T-helper 2 cell treated with Interferon-gamma antibody and Interleukin-4, amounts not matched to agents 5 μg/mL and 100 μg/mL, for 36 hours (primary cell): ENCODE results near the gene SLC37A2.
"Not testable (repeated sequence)": the region's sequence is repeated elsewhere in the genome, so short reads cannot be mapped to it uniquely, and the experiment has no call there.

ENCODE experiments used
- DNase-seq: peaks from one replicate; pipeline ENCODE4 v3.0.0; 2021; ENCODE audit warnings: low spot score
- H3K27ac Mint-ChIP-seq: one replicate; pipeline ENCODE4 v1.8.0; 2021; ENCODE audit warnings: mild to moderate bottlenecking, mixed read lengths
- H3K27me3 Mint-ChIP-seq: one replicate; pipeline ENCODE4 v1.8.0; 2021; ENCODE audit warnings: low read depth, mixed read lengths
- H3K36me3 Mint-ChIP-seq: one replicate; pipeline ENCODE4 v1.8.0; 2021; ENCODE audit warnings: low read depth, mixed read lengths
- H3K4me1 Mint-ChIP-seq: one replicate; pipeline ENCODE4 v1.8.0; 2021; ENCODE audit warnings: low read depth, mixed read lengths
- H3K4me3 Mint-ChIP-seq: one replicate; pipeline ENCODE4 v1.8.0; 2022; ENCODE audit warnings: mild to moderate bottlenecking, moderate library complexity, mixed read lengths
- H3K9me3 Mint-ChIP-seq: one replicate; pipeline ENCODE4 v1.8.0; 2021; ENCODE audit warnings: mixed read lengths

SLC37A2 gene

GRCh38 chr11:125062931-125063428 is at the start of gene SLC37A2:
TSS of gene SLC37A2 (plus strand) at chr11:125063305. CDS start at chr11:125063368, 63 bp downstream.
- H3K36me3 Mint-ChIP-seq: no peaks in the 10 kb centered on the region
- no peaks in the 10 kb centered on the region for H3K9me3 Mint-ChIP-seq
- H3K4me3 Mint-ChIP-seq: peak within 1 kb of the TSS; percentile 81
- H3K4me1 Mint-ChIP-seq: no peaks in the 10 kb centered on the region
- H3K27ac Mint-ChIP-seq: peak within 1 kb of the TSS; percentile 47
- peaks cover 55% of the 10 kb centered on the region for H3K27me3 Mint-ChIP-seq
- peak; percentile 68 for DNase-seq

GRCh38 chr11:125016413-125016812 is 46.7 kb upstream of the SLC37A2 start:
- peaks cover 16% of the 10 kb centered on the region for H3K36me3 Mint-ChIP-seq

GRCh38 chr11:125020342-125020741 is 42.8 kb upstream of the SLC37A2 start:
- Mint-ChIP-seq H3K27ac (no peak overlapping the region), H3K4me3 (no peak overlapping the region), H3K4me1 (peaks cover 7% of the 10 kb centered on the region), H3K36me3 (no peaks in the 10 kb centered on the region), H3K27me3 (no peaks in the 10 kb centered on the region), H3K9me3 (no peaks in the 10 kb centered on the region)
- no peak for DNase-seq

More at GRCh38 chr11:125016413-125016812, 46.7 kb upstream of the SLC37A2 start:
- Mint-ChIP-seq H3K4me3 (no peak overlapping the region), H3K4me1 (peaks cover 7% of the 10 kb centered on the region), H3K9me3 (peaks cover 6% of the 10 kb centered on the region), H3K27ac (no peak overlapping the region), H3K27me3 (no peaks in the 10 kb centered on the region)
- no peak for DNase-seq

GRCh38 chr11:125022551-125022950 is 40.6 kb upstream of the SLC37A2 start:
- Mint-ChIP-seq H3K4me3 (no peak overlapping the region), H3K36me3 (peaks cover 1% of the 10 kb centered on the region), H3K4me1 (no peaks in the 10 kb centered on the region), H3K9me3 (no peaks in the 10 kb centered on the region), H3K27me3 (no peaks in the 10 kb centered on the region), H3K27ac (no peak overlapping the region)
- no peak for DNase-seq

GRCh38 chr11:125025968-125026367 is 37.1 kb upstream of the SLC37A2 start:
- no peak for DNase-seq
- Mint-ChIP-seq H3K4me1 (no peaks in the 10 kb centered on the region), H3K9me3 (peaks cover 13% of the 10 kb centered on the region), H3K4me3 (no peak overlapping the region), H3K36me3 (peaks cover 16% of the 10 kb centered on the region), H3K27ac (no peak overlapping the region), H3K27me3 (no peaks in the 10 kb centered on the region)

GRCh38 chr11:125029431-125029830 is 33.7 kb upstream of the SLC37A2 start:
- H3K27ac Mint-ChIP-seq, DNase-seq, H3K27me3 Mint-ChIP-seq, H3K4me1 Mint-ChIP-seq, H3K4me3 Mint-ChIP-seq: not testable (repeated sequence)
- peaks cover 34% of the 10 kb centered on the region for H3K36me3 Mint-ChIP-seq
- H3K9me3 Mint-ChIP-seq: peaks cover 25% of the 10 kb centered on the region

GRCh38 chr11:125036933-125037332 is 26.2 kb upstream of the SLC37A2 start:
- Mint-ChIP-seq H3K27me3 (no peaks in the 10 kb centered on the region), H3K36me3 (peaks cover 41% of the 10 kb centered on the region), H3K4me3 (no peak overlapping the region), H3K27ac (no peak overlapping the region), H3K4me1 (no peaks in the 10 kb centered on the region), H3K9me3 (peaks cover 25% of the 10 kb centered on the region)
- DNase-seq: no peak

GRCh38 chr11:125049164-125049792 is 13.8 kb upstream of the SLC37A2 start:
- Mint-ChIP-seq H3K27me3 (no peaks in the 10 kb centered on the region), H3K4me1 (peaks cover 2% of the 10 kb centered on the region), H3K9me3 (peaks cover 5% of the 10 kb centered on the region), H3K4me3 (no peak overlapping the region), H3K36me3 (peaks cover 3% of the 10 kb centered on the region), H3K27ac (no peak overlapping the region)
- no peak for DNase-seq

GRCh38 chr11:125052047-125052446 is 11.1 kb upstream of the SLC37A2 start:
- Mint-ChIP-seq H3K4me3 (no peak overlapping the region), H3K36me3 (no peaks in the 10 kb centered on the region), H3K9me3 (no peaks in the 10 kb centered on the region), H3K4me1 (peaks cover 2% of the 10 kb centered on the region), H3K27me3 (no peaks in the 10 kb centered on the region), H3K27ac (no peak overlapping the region)
- DNase-seq: no peak

GRCh38 chr11:125053167-125053566 is 9.9 kb upstream of the SLC37A2 start:
- Mint-ChIP-seq H3K27me3 (no peaks in the 10 kb centered on the region), H3K27ac (no peak overlapping the region)

GRCh38 chr11:125055107-125055715 is 7.9 kb upstream of the SLC37A2 start:
- no peaks in the 10 kb centered on the region for H3K9me3 Mint-ChIP-seq
- no peak overlapping the region for H3K27ac Mint-ChIP-seq
- H3K4me1 Mint-ChIP-seq: peaks cover 2% of the 10 kb centered on the region
- H3K27me3 Mint-ChIP-seq: peaks cover 6% of the 10 kb centered on the region
- H3K4me3 Mint-ChIP-seq: no peak overlapping the region
- DNase-seq: no peak
- H3K36me3 Mint-ChIP-seq: no peaks in the 10 kb centered on the region

More at GRCh38 chr11:125053167-125053566, 9.9 kb upstream of the SLC37A2 start:
- Mint-ChIP-seq H3K9me3 (no peaks in the 10 kb centered on the region), H3K4me3 (no peak overlapping the region), H3K36me3 (no peaks in the 10 kb centered on the region), H3K4me1 (peaks cover 2% of the 10 kb centered on the region)
- DNase-seq: no peak

GRCh38 chr11:125056111-125056510 is 7.0 kb upstream of the SLC37A2 start:
- not testable (repeated sequence) for DNase-seq, H3K4me1 Mint-ChIP-seq, H3K36me3 Mint-ChIP-seq, H3K4me3 Mint-ChIP-seq, H3K27ac Mint-ChIP-seq, H3K9me3 Mint-ChIP-seq
- peaks cover 12% of the 10 kb centered on the region for H3K27me3 Mint-ChIP-seq

GRCh38 chr11:125056931-125057692 is 6.0 kb upstream of the SLC37A2 start:
- no peaks in the 10 kb centered on the region for H3K36me3 Mint-ChIP-seq
- peaks cover 2% of the 10 kb centered on the region for H3K4me1 Mint-ChIP-seq
- H3K27ac Mint-ChIP-seq: no peak overlapping the region
- H3K4me3 Mint-ChIP-seq: no peak overlapping the region
- no peaks in the 10 kb centered on the region for H3K9me3 Mint-ChIP-seq
- peaks cover 20% of the 10 kb centered on the region for H3K27me3 Mint-ChIP-seq
- DNase-seq: no peak

GRCh38 chr11:125057693-125058016 is 5.5 kb upstream of the SLC37A2 start:
- no peaks in the 10 kb centered on the region for H3K9me3 Mint-ChIP-seq

More at GRCh38 chr11:125057693-125058016, 5.5 kb upstream of the SLC37A2 start:
- DNase-seq: no peak
- H3K4me3 Mint-ChIP-seq: no peak overlapping the region
- H3K4me1 Mint-ChIP-seq: no peaks in the 10 kb centered on the region
- H3K36me3 Mint-ChIP-seq: no peaks in the 10 kb centered on the region
- peaks cover 24% of the 10 kb centered on the region for H3K27me3 Mint-ChIP-seq
- H3K27ac Mint-ChIP-seq: no peak overlapping the region
